Right lobe of liver (tissue), 6 donors: Measurements from ENCODE around the gene UNC5C. TPM values are rescaled to one million over a fixed set of nuclear protein-coding genes. Genes with fewer than 3 reads are reported as not detected.

Experiments used
- ATAC-seq, 4 donors: fragments of 200-7000 bp; cut with Tn5 transposase; one replicate each; pipeline ENCODE4 v1.9.1; 2020; ENCODE audit warnings: mild to moderate bottlenecking in 4 of 4, moderate library complexity in 4 of 4
- DNase-seq, 3 donors: peaks; one replicate each; pipeline ENCODE4 v3.0.0-alpha.2; 2020
- H3K27ac ChIP-seq, 3 donors: fragments of 200-600 bp; one replicate each; pipeline ENCODE4 v1.8.0; 2022
- H3K27me3 ChIP-seq, 2 donors: fragments of 200-600 bp; one replicate each; pipeline ENCODE4 v1.8.0; 2022
- H3K36me3 ChIP-seq, 4 donors: fragments of 200-600 bp; sonication (generic) in 1 of 4; one replicate each; pipeline versions ENCODE4 v1.5.1 to v1.8.0; 2017 to 2022; ENCODE audit warnings: control low read depth in 1 of 4
- H3K4me1 ChIP-seq, 4 donors: fragments of 200-600 bp; sonication (generic) in 1 of 4; one replicate each; pipeline versions ENCODE4 v1.5.1 to v1.8.0; 2017 to 2022; ENCODE audit warnings: control low read depth in 1 of 4
- H3K4me3 ChIP-seq, 3 donors: fragments of 200-600 bp; one replicate each; pipeline ENCODE4 v1.8.0; 2022
- H3K9me3 ChIP-seq, 4 donors: fragments of 200-600 bp; sonication (generic) in 1 of 4; one replicate each; pipeline versions ENCODE4 v1.5.1 to v1.8.0; 2017 to 2022; ENCODE audit warnings: control low read depth in 1 of 4
- POLR2A ChIP-seq: fragments of 450-650 bp; IDR thresholded peaks from one replicate; pipeline ENCODE4 v1.6.1; 2017; ENCODE audit warnings: antibody characterized with exemption, mild to moderate bottlenecking
- WGBS: methylation state at CpG from one replicate; pipeline ENCODE4 v1.1.6; 2018; ENCODE audit warnings: low coverage, low lambda C conversion rate; ENCODE audit not compliant: insufficient coverage; ENCODE audit errors: missing lambda C conversion rate; 5-methylcytosine and 5-hydroxymethylcytosine counted together
- intact Hi-C, 2 donors: fragments of 100-400 bp; cut with DNase I; formaldehyde crosslinking; loops; one replicate each; pipeline versions ENCODE4 v1.11.2 to v1.14.1; 2022
- total RNA-seq, 6 experiments: library from RNA; depleted of rRNA in 2 of 6; stranded (reverse); fragments of >200 nt in 2 of 6; fragmentation: NEBNext Ultra II Directional in 3 of 6; extraction: Animal tissue kit (Norgen Biotek cat#: 25700) in 3 of 6; gene quantifications; one replicate each; pipeline versions ENCODE4 v1.1.0 to v1.2.4, GENCODE V29; 2016 to 2023
- TF ChIP-seq, protein P1 (sequence below), 4 donors: fragments of 200-600 bp in 3 of 4; fragments of 450-650 bp in 1 of 4; IDR thresholded peaks; one replicate each; pipeline versions ENCODE4 v1.5.1 to v1.8.0; 2016 to 2022; ENCODE audit warnings: antibody characterized with exemption in 4 of 4, mild to moderate bottlenecking in 2 of 4
- donor health status: DM: no; HTN: yes; CAD: no.
- donor health status: DM: no; HTN: no; CAD: no.
- donor health status: DM: no; HTN: no; CAD: no.
- donor health status: DM: no; HTN: yes; CAD: no.
- donor health status: DM: no; HTN: yes; CAD: no.

Gene UNC5C
- total RNA-seq, 6 experiments from 2014 or later, result 0.50 to 0.71 (median 0.63) TPM

GRCh38 chr4:95216636-95217035 lies 332.1 kb downstream of the UNC5C start:
- no peaks in the 10 kb centered on the region for H3K36me3 ChIP-seq
- no peaks in the 10 kb centered on the region for H3K27me3 ChIP-seq
- no peak overlapping the region for H3K4me3 ChIP-seq
- H3K27ac ChIP-seq, result no peak overlapping the region
- no peaks in the 10 kb centered on the region for H3K9me3 ChIP-seq
- H3K4me1 ChIP-seq, result no peaks in the 10 kb centered on the region
- TF ChIP-seq, protein P1, sequence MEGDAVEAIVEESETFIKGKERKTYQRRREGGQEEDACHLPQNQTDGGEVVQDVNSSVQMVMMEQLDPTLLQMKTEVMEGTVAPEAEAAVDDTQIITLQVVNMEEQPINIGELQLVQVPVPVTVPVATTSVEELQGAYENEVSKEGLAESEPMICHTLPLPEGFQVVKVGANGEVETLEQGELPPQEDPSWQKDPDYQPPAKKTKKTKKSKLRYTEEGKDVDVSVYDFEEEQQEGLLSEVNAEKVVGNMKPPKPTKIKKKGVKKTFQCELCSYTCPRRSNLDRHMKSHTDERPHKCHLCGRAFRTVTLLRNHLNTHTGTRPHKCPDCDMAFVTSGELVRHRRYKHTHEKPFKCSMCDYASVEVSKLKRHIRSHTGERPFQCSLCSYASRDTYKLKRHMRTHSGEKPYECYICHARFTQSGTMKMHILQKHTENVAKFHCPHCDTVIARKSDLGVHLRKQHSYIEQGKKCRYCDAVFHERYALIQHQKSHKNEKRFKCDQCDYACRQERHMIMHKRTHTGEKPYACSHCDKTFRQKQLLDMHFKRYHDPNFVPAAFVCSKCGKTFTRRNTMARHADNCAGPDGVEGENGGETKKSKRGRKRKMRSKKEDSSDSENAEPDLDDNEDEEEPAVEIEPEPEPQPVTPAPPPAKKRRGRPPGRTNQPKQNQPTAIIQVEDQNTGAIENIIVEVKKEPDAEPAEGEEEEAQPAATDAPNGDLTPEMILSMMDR (IDR thresholded peaks at IDR 0.05), result no peak
- no peak for TF ChIP-seq POLR2A
- intact Hi-C loops, result no loop called here
- ATAC-seq (no peak), DNase-seq (no peak)
- whole genome bisulfite sequencing, result 45% methylated on average over 3 of the region's 3 CpGs

- Histone ChIP-seq H3K9me3 (no peaks in the 10 kb centered on the region), H3K4me3 (no peak overlapping the region), H3K27ac (no peak overlapping the region), H3K36me3 (no peaks in the 10 kb centered on the region), H3K4me1 (no peaks in the 10 kb centered on the region), H3K27me3 (no peaks in the 10 kb centered on the region)
- intact Hi-C loops, result no loop called here
- DNase-seq (no peak), ATAC-seq (peak in 1 of 4 donors; percentile 38)
- TF ChIP-seq POLR2A, result no peak
- TF ChIP-seq, protein P1 (IDR thresholded peaks at IDR 0.05), result no peak
- WGBS, result 52% methylated on average over 7 of the region's 7 CpGs
Observed at GRCh38 chr4:95215991-95216605, 332.7 kb downstream of the UNC5C start.

DNA sequence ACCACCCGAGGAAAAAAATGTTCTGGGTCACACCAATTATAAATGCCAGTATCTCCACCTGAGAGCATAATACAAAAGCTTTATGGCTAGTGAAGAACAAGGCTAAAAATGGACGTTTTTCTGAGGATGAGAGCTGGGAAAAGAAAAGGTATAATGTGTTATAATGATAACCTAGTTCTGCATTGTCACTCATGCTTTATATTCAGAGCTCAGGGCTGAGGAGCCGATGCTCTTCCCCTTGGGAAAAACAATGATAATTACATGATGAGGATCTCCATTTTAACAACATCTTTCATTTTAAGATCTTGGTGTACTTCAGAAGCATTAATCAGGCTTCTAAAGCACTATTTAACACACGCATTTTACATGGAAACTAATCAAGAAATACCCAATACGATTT lies 333.7 kb downstream of the UNC5C start:
- no peak overlapping the region for H3K4me3 ChIP-seq
- ATAC-seq, result no peak
- 52% methylated on average over 5 of the region's 5 CpGs for whole genome bisulfite sequencing
- intact Hi-C loops, result no loop called here
- no peaks in the 10 kb centered on the region for H3K27me3 ChIP-seq
- no peak for TF ChIP-seq POLR2A
- TF ChIP-seq, protein P1 (IDR thresholded peaks at IDR 0.05), result no peak
- H3K36me3 ChIP-seq, result no peaks in the 10 kb centered on the region
- H3K9me3 ChIP-seq, result no peaks in the 10 kb centered on the region
- H3K27ac ChIP-seq, result no peak overlapping the region
- no peaks in the 10 kb centered on the region for H3K4me1 ChIP-seq
- no peak for DNase-seq

GRCh38 chr4:95214408-95214807 lies 334.4 kb downstream of the UNC5C start:
- intact Hi-C loops, result no loop called here
- TF ChIP-seq POLR2A, result no peak
- TF ChIP-seq, protein P1 (IDR thresholded peaks at IDR 0.05), result no peak

DNA sequence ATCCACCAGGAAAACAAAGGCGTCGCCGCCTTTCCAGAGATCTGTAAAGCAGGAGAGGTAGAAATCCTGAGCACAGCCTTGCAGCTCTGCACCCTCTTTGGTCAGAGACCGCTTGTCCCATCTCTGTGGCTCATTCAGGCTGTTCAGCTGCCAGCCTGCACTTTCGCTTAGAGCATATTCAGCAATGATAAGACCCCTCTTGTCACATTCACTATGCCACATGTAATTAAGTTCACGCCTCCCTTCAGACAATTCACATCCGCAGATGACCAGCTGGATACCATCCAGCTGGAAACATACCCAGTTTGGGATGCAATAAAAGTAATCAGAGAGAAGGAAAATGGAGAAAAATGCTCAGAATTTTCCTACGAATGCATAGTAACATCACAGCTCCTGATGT lies 335.4 kb downstream of the UNC5C start:
- 63% methylated on average over 8 of the region's 8 CpGs for WGBS
- DNase-seq (no peak), ATAC-seq (no peak)
- intact Hi-C loops, result no loop called here
- TF ChIP-seq POLR2A, result no peak
- TF ChIP-seq, protein P1 (IDR thresholded peaks at IDR 0.05), result no peak
- Histone ChIP-seq H3K4me3 (no peak overlapping the region), H3K27me3 (no peaks in the 10 kb centered on the region), H3K36me3 (no peaks in the 10 kb centered on the region), H3K27ac (no peak overlapping the region), H3K9me3 (no peaks in the 10 kb centered on the region), H3K4me1 (no peaks in the 10 kb centered on the region)

More at GRCh38 chr4:95214408-95214807, 334.4 kb downstream of the UNC5C start:
- no peak for DNase-seq
- ATAC-seq, result no peak
- Histone ChIP-seq H3K27ac (no peak overlapping the region), H3K4me3 (no peak overlapping the region), H3K9me3 (no peaks in the 10 kb centered on the region), H3K4me1 (no peaks in the 10 kb centered on the region), H3K36me3 (no peaks in the 10 kb centered on the region), H3K27me3 (no peaks in the 10 kb centered on the region)
- 44% methylated on average over 5 of the region's 5 CpGs for WGBS
